Colonic mucosa (tissue), 4 donors: ENCODE measurements around the gene ARFGAP3. TPM values are rescaled to one million over a fixed set of nuclear protein-coding genes. Genes with fewer than 3 reads are reported as not detected.

Experiments
- DNase-seq: peaks from one replicate; pipeline ENCODE4 v3.0.0-alpha.2; 2020
- H3K27ac ChIP-seq: fragments of 200-600 bp; one replicate; pipeline ENCODE4 v1.8.0; 2021
- H3K27me3 ChIP-seq: fragments of 200-600 bp; one replicate; pipeline ENCODE4 v1.8.0; 2021
- H3K36me3 ChIP-seq: fragments of 200-600 bp; one replicate; pipeline ENCODE4 v1.8.0; 2021
- H3K4me1 ChIP-seq: fragments of 200-600 bp; one replicate; pipeline ENCODE4 v1.8.0; 2021; ENCODE audit warnings: mild to moderate bottlenecking
- H3K4me3 ChIP-seq: fragments of 200-600 bp; one replicate; pipeline ENCODE4 v1.8.0; 2021
- H3K9ac ChIP-seq, 2 donors: one replicate each; pipeline ENCODE4 v1.7.0; 2013; ENCODE audit warnings: control low read depth in 2 of 2, low read depth in 2 of 2, low read length in 2 of 2
- H3K9me3 ChIP-seq: fragments of 200-600 bp; one replicate; pipeline ENCODE4 v1.8.0; 2021
- intact Hi-C: fragments of 100-400 bp; cut with DNase I; formaldehyde crosslinking; loops from one replicate; pipeline ENCODE4 v1.14.1; 2022
- total RNA-seq, 2 donors: library from RNA; stranded (reverse); fragmentation: NEBNext Ultra II Directional in 1 of 2; extraction: Animal tissue kit (Norgen Biotek cat#: 25700) in 1 of 2; gene quantifications; one replicate each; pipeline ENCODE4 v1.2.1, GENCODE V29; 2021
- TF ChIP-seq, protein P1 (sequence below): fragments of 200-600 bp; IDR thresholded peaks from one replicate; pipeline ENCODE4 v1.8.0; 2022; ENCODE audit warnings: antibody characterized with exemption, mild to moderate bottlenecking
- donor health status: healthy.
- donor health status: DM: no; HTN: no; CAD: no.
- donor health status: DM: no; HTN: no; CAD: no.

ARFGAP3 gene
- total RNA-seq, 2 donors from 2014 or later: 29.4 to 47.7 TPM

DNA sequence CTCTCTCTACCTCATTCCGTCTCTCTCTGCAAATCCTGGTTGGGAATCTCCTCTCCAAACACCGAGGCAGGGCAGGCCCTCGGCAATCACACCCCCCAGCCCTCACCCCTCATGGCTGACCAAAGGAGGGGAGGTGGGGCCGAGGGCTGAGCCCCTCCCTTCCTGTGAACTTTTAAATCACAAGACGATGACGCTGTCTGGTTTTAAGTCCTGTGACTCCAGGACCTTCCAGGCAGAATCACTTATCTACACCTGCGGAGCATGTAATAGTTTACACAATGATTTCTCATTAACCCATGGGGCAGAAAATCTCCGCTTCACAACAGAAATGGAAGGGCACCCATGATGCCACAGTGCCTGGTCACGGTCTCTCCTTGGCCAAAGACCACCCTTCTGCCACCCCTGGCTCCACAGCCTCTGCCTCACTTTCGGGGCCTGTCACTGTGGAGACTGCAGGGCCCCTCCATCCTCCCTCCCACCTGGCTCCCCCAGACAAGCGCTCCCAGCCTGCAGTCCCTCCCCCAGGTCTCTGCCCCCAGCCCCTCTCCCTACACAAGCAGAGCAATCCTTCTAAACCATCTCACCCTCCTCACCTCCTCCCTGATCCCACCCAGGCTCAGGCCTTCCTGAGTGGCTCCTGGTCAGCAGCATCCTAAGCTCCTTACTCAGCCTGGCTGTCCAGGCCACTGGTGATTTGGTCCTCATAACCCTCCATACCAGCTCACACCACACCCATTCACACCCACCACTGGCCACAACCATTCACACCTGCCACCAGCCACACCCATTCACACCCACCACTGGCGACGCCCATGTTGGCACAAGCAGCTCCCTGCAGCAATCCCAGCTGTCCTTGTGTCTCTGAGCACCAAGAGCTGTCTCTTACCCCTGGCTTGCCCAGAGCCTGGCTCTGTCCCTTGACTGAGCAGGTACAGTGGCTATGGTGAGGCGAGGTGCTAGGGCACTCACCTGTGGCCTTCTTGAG lies 30.7 kb upstream of the ARFGAP3 start:
- Histone ChIP-seq H3K4me3 (no peak overlapping the region), H3K27ac (peak overlapping the region; percentile 57), H3K36me3 (no peaks in the 10 kb centered on the region), H3K9me3 (no peaks in the 10 kb centered on the region), H3K27me3 (no peaks in the 10 kb centered on the region), H3K9ac (peak overlapping the region in 1 of 2 donors; percentile 27), H3K4me1 (peaks cover 8% of the 10 kb centered on the region)
- TF ChIP-seq, protein P1, sequence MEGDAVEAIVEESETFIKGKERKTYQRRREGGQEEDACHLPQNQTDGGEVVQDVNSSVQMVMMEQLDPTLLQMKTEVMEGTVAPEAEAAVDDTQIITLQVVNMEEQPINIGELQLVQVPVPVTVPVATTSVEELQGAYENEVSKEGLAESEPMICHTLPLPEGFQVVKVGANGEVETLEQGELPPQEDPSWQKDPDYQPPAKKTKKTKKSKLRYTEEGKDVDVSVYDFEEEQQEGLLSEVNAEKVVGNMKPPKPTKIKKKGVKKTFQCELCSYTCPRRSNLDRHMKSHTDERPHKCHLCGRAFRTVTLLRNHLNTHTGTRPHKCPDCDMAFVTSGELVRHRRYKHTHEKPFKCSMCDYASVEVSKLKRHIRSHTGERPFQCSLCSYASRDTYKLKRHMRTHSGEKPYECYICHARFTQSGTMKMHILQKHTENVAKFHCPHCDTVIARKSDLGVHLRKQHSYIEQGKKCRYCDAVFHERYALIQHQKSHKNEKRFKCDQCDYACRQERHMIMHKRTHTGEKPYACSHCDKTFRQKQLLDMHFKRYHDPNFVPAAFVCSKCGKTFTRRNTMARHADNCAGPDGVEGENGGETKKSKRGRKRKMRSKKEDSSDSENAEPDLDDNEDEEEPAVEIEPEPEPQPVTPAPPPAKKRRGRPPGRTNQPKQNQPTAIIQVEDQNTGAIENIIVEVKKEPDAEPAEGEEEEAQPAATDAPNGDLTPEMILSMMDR: no peak
- intact Hi-C loops: no loop called here
- peak; percentile 93 for DNase-seq

DNA sequence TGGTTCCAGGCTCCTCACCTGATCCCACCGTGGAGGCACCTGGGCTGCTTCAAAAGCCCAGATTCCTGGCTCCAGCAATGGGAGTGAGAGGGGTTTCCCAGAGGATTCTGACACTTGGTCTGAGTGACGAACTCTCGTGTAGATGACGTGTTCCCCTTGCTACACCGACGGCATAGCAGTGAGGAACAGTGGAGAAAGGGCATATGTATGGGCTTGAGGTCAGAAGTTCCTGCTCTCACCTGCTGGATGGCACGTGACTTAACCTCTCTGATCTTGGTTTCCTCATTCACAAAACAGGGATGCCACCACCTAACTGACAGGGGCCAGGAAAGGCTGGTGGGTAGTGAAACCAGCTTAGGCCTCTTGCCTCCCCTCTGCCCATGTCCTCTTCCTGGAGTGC lies 30.0 kb upstream of the ARFGAP3 start:
- Histone ChIP-seq H3K9ac (peak overlapping the region in 1 of 2 donors; percentile 9), H3K27ac (peak overlapping the region; percentile 57), H3K4me3 (no peak overlapping the region), H3K9me3 (no peaks in the 10 kb centered on the region), H3K4me1 (peaks cover 8% of the 10 kb centered on the region), H3K36me3 (peaks cover 5% of the 10 kb centered on the region), H3K27me3 (no peaks in the 10 kb centered on the region)
- TF ChIP-seq, protein P1: no peak
- intact Hi-C loops: no loop called here
- DNase-seq: no peak

DNA sequence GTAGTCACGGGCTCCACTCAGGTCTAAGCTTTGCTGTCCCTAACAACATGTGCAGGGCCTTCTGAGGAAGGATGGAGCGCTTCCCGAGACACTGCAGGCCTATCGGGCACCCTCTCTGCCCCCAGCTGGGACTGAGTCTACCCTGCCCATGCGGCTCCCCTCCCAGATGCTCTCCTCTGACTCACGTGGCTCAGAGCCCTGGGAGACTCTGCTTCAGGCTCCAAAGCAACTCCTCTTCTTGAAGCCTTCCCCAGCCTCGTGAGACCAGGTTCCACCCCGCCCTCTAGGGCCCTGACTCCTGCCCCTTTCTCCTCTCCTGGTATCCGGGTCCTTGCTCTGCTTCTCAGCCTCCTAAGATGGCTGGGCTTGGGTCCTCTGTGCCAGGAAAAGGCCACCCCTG lies 28.4 kb upstream of the ARFGAP3 start:
- Histone ChIP-seq H3K9me3 (no peaks in the 10 kb centered on the region), H3K36me3 (peaks cover 7% of the 10 kb centered on the region), H3K4me1 (peaks cover 8% of the 10 kb centered on the region), H3K27ac (no peak overlapping the region), H3K27me3 (no peaks in the 10 kb centered on the region), H3K9ac (no peak overlapping the region), H3K4me3 (no peak overlapping the region)
- DNase-seq: no peak
- TF ChIP-seq, protein P1: no peak
- intact Hi-C loops: no loop called here

DNA sequence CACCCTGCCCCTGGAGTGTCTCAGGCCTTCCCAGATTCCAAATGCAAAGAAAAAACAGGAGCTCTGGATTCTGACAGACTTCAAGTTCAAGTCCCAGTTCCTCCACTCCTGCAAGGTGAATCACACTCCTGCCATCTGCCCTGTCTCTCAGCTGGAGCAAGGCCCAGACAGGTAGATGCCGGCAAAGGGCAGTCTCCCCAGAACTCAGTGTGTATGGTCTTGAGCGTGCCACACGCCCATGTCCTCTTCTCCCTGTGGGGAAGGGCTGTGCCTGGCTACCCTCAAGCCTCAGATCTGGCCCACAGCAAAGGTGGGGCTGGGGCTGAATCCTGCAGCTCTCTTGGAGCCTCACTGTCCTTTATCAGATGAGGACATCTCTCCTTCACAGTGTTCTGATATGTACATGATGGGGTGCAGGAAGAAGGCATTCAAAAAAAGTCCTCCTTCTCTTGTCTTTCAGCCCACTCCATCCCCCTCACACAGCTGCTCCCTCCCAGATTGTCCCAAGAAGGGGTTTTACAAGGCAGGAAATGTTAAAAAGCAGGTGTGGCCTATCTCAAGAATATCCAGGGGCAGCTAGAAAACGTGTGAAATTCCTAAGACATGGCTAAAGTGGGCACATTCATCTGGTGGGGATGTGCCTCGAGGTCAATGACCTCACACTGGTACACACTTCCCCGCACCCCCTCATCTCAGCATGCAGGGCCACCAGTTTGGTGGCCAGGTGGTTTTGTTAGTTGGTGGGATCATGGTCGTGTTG lies 27.7 kb upstream of the ARFGAP3 start:
- H3K4me1 ChIP-seq: peaks cover 8% of the 10 kb centered on the region
- H3K36me3 ChIP-seq: peaks cover 13% of the 10 kb centered on the region
- intact Hi-C loops: no loop called here

DNA sequence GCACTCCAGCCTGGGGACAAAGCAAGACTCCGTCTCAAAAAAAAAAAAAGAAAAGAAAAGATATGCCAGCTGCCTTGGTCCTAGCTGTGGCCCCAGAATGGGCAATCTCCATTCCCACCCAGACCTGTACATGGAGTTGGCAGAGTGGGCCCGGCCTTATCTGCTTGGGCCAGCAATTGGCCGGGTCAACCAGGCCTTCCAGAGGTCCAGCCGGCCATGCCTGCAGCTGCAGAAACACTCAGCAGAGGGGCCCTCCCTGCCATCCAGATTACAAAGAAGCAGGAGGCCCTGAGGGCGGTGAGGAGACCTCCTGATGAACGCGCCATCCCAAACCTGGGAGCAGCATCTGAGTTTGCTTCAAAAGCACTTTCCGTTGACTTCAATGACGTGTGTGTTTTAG lies 26.9 kb upstream of the ARFGAP3 start:
- Histone ChIP-seq H3K36me3 (peaks cover 20% of the 10 kb centered on the region), H3K4me1 (peaks cover 8% of the 10 kb centered on the region), H3K27me3 (no peaks in the 10 kb centered on the region), H3K27ac (no peak overlapping the region), H3K4me3 (no peak overlapping the region), H3K9ac (no peak overlapping the region), H3K9me3 (no peaks in the 10 kb centered on the region)
- TF ChIP-seq, protein P1: no peak
- intact Hi-C loops: no loop called here
- DNase-seq: no peak

More for the DNA sequence above, 27.7 kb upstream of the ARFGAP3 start:
- DNase-seq: no peak
- no peaks in the 10 kb centered on the region for H3K27me3 ChIP-seq
- H3K27ac ChIP-seq: no peak overlapping the region
- TF ChIP-seq, protein P1: no peak
- H3K9ac ChIP-seq: no peak overlapping the region
- H3K9me3 ChIP-seq: no peaks in the 10 kb centered on the region
- H3K4me3 ChIP-seq: no peak overlapping the region
